HG02588 (cell line): ENCODE data around the gene NRG3.

Experiments
- ATAC-seq: cut with Tn5 transposase; IDR thresholded peaks from one replicate; pipeline ENCODE4 v1.9.1; 2021; ENCODE audit warnings: mild to moderate bottlenecking, moderate library complexity; ENCODE audit not compliant: unreplicated experiment

The NRG3 gene

GRCh38 chr10:81874875-81875466 lies at the start of gene NRG3:
Gene NRG3 (plus strand): TSS chr10:81875194.
- peak; percentile 29 for ATAC-seq

- ATAC-seq: no peak
Observed at GRCh38 chr10:81828251-81828650, 46.7 kb upstream of the NRG3 start.

DNA sequence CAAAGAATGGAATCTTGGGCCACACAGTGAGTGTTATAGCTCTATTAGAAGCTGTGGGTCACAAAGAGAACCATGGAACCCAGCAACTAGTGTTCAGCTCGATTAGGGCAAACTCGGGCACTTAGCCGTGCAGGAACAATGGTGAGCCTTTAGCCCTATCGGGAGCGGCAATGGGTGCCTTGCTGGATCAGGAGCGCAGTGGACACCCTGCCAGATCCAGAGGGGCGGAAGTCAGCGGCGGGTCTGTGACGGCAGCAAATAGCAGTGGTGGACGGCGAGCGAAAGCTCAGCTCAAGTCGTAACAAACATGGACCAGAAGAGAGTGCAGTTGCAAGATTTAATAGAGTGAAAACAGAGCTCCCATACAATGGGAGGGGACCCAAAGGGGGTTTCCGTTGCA lies 43.9 kb upstream of the NRG3 start:
- no peak for ATAC-seq

DNA sequence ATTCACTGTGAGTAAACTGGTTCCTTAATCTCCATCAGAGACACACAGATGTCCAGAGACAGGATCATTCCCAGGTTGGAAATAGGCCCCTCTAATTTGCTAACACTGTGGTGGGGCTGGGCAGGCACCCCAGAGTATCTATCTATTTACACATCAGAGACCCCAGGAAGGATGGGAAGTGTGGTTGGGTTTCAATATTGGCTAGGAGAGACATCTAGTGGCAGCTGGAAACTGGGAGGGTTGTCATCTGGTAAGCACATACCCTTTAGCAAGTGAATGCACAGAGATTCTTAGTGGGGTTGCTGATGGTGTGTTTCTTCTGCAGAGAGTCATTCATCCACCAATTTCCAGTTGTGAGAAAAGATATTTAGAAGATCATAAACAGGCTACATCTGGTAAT lies 36.0 kb upstream of the NRG3 start:
- no peak for ATAC-seq

- no peak for ATAC-seq
Observed at GRCh38 chr10:81843042-81843441, 32.0 kb upstream of the NRG3 start.

GRCh38 chr10:81847675-81848074 lies 27.3 kb upstream of the NRG3 start:
- ATAC-seq: no peak

DNA sequence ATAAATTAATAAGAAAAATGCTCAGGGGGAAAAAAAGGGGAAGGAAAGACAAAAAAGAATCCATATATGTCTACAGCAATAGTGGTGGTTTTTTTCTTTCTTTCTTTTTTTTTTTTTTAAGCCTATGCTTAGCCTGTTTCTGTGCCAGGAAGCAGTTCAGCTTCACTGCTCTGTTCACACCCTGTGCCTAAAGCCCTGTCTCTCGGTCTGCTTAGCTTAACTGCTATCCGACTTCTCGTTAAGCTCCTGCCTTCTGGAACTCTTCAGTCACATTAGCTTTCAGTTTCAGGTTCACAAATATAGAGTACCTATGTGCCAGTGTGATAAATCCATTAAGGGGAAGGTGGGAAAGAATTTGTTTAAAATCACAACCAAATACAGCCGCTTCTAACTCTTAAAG lies 26.5 kb upstream of the NRG3 start:
- ATAC-seq: peak; percentile 50

- no peak for ATAC-seq
Observed at GRCh38 chr10:81848931-81849330, 26.1 kb upstream of the NRG3 start.

DNA sequence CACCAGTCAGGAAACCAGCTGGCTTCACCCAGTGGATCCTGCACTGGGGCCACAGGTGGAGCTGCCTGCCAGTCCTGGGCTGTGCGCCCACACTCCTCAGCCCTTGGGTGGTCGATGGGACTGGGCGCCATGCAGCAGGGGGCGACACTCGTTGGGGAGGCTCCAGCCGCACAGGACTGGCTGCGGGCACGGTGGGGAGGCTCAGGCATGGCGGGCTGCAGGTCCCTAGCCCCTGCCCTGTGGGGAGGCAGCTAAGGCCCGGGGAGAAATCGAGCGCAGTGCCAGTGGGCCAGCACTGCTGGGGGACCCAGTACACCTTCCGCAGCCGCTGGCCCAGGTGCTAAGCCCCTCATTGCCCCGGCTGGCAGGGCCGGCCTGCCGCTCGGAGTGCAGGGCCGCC lies 12.4 kb upstream of the NRG3 start:
- ATAC-seq: no peak

DNA sequence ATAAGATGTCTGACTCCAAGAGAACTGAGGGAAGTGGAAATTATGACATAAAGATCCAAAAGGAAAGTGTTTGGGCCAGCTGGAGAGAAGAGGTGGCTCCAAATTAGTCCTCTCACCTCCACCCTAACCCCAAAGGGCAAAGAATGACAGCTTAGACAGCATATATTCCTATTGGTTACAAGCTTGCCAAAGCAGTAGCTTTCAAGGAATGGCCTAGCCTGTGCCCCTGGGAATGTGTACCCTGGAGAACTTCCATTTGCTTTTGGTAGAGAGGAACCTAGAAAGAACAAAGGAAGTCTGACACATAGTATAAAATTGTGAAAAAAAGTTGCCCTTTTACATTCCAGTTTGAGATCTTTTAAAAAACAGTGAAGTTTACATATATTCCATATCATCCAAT lies 11.2 kb upstream of the NRG3 start:
- no peak for ATAC-seq

- no peak for ATAC-seq
Observed at GRCh38 chr10:81865581-81865980, 9.4 kb upstream of the NRG3 start.

DNA sequence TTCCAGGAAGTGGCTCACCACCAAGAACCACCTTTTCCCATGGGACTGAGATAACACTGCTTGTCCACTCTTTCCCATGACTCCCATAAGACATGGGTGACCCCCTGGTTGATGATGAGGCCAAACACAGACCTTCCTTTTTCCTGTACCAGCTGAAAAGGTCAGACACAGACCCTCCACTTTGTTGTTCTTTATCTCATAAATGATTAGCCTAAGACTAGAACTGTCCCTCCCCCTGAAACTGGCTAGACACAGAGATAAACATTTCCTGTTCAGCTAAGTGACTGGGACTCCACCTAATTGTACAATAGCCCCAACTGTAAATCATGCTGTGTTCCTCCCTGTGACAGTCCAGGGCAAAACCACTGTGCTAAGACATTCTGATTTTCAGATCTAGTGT lies 8.2 kb upstream of the NRG3 start:
- peak; percentile 99 for ATAC-seq

DNA sequence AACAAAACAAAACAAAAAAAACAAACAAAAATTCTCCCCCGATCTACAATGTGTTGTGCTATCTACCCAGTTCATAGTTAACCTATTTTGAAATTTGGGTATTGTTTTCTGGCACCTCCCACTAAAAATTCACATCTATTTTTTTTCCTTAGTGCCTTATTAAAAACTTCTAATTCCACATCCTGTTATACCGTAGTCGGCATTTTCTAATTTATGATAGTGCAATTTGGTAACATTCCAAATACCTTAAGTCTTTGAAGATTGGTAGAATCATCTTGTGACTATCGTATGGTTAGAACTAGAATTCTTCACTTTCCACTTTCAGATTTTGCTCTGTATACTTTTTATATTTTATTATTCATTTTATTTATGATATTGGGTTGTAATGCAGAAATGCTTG lies 4.5 kb upstream of the NRG3 start:
- ATAC-seq: no peak

GRCh38 chr10:81871558-81871957 lies 3.4 kb upstream of the NRG3 start:
- no peak for ATAC-seq

GRCh38 chr10:81872206-81872862 lies 2.7 kb upstream of the NRG3 start:
- peak; percentile 34 for ATAC-seq

DNA sequence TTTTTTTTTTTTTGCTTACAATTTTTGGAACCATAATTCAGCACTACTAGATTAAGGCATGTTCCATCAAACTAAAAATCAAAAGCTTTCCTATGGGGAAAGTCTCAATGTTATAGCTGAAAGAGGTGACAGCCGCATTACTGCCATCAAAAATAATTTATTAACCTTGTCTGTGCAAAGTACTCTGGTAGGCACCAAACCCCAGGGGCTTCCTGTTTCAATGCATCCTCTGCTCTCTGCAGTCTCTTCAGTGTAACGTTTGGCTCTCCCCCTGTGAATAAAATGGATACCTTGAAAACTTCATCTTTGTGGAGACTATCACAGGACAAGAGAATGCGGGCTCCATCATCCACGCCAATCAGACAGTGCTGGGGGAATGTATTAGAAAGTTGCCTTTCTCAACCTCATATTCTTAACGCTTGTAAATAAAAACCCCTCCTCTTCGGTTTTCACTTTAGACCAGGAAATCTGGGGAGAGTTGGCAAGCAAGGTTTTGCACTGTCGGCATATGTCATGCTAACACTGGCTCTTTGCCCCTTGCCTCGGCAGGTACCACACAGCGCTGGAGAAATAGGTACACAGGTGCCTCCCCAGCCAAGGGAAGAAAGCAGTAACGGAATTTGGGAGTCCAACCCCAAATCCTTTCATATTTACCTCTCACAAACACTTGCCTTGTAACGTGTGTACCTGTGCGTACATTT lies 1.6 kb upstream of the NRG3 start:
- ATAC-seq: no peak

GRCh38 chr10:81873932-81874816 lies 820 bp upstream of the NRG3 start:
- ATAC-seq: peak; percentile 57

DNA sequence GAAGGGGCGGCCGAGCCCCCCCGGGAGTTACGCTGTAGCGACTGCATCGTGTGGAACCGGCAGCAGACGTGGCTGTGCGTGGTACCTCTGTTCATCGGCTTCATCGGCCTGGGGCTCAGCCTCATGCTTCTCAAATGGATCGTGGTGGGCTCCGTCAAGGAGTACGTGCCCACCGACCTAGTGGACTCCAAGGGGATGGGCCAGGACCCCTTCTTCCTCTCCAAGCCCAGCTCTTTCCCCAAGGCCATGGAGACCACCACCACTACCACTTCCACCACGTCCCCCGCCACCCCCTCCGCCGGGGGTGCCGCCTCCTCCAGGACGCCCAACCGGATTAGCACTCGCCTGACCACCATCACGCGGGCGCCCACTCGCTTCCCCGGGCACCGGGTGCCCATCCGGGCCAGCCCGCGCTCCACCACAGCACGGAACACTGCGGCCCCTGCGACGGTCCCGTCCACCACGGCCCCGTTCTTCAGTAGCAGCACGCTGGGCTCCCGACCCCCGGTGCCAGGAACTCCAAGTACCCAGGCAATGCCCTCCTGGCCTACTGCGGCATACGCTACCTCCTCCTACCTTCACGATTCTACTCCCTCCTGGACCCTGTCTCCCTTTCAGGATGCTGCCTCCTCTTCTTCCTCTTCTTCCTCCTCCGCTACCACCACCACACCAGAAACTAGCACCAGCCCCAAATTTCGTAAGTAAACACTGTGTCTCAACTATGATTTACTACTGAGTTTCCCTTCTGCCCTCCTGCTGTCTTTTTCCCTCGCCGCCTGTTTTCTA lies 666 bp downstream of the NRG3 start:
- peak; percentile 3 for ATAC-seq

GRCh38 chr10:81876253-81877077 lies 1.5 kb downstream of the NRG3 start:
- no peak for ATAC-seq

DNA sequence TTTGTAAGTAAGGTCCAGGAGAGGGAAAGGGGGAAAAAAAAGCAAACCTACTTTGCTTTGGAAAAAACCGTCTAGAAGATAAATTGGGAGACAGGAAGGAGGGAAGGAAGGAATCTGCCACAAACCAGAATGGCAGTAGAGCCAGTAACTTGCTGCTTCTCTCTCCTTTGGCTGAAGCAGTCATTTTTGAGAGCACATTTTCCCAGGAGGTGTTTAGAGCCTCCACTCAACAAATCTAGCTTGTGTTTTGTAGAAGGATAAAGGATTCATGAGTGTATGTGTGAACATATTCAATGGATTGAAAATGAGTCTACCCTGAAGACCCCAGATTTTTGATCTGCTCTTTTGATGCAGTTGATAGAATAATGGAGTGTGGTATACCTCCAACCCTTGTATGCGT lies 2.6 kb downstream of the NRG3 start:
- no peak for ATAC-seq
